Astrocyte (in vitro differentiated cells and primary cell): ENCODE results near the gene SLC35D3.

ENCODE experiments used
- CTCF ChIP-seq: IDR thresholded peaks from 2 replicates; pipeline ENCODE4 v1.5.1; 2011; ENCODE audit warnings: low read depth, mild to moderate bottlenecking, inconsistent platforms, low read length, moderate library complexity; ENCODE audit not compliant: insufficient read depth
- EZH2 ChIP-seq: IDR thresholded peaks from 2 replicates; pipeline ENCODE4 v1.6.1; 2012; ENCODE audit warnings: mild to moderate bottlenecking, low read length, inconsistent platforms; ENCODE audit not compliant: insufficient read depth

DNA sequence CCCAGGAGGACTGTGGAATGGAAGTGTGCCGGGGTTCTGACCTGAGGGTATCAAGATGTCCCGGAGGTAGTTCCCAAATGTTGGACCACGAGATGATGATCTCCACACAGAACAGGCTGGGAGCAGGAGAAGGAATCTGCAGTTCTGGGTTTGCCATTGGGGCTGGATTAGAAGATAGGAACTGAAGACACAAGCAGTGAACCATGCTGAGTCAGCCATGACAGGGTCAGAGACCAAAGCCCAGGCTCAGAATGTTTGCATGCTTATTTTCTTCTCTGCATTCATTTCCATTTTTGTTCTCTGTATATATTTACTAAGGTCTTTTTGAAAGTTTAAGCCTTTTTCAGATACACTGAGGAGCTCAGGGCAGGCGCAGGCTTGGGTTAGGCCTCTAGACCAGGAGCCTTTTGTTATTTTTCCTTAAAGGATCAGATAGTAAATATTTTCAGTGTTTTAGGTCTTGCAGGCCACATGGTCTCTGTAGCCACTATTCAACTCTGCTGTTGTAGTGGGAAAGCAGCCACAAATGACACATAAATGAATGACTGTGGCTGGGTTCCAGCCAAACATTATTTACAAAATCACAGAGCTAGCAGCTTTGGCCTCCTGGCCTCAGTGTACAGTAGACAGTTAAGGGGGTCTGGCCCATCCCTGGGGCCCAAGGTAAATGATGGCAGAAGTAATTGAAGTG lies 28.5 kb downstream of the SLC35D3 start:
- no peak for TF ChIP-seq CTCF
- TF ChIP-seq EZH2: no peak
